Karpas-422 (cell line): ENCODE data around the gene RBM39. TPM values are rescaled to one million over a fixed set of nuclear protein-coding genes. Genes with fewer than 3 reads are reported as not detected.
"Not testable (repeated sequence)": the region's sequence is repeated elsewhere in the genome, so short reads cannot be mapped to it uniquely, and the experiment has no call there.

Experiments
- DNase-seq: peaks from one replicate; pipeline ENCODE4 v3.0.0-alpha.2; 2015
- H2AFZ ChIP-seq: fragments of 200-600 bp; sonication (generic); 2 replicates; pipeline ENCODE4 v1.6.1; 2014; ENCODE audit warnings: antibody characterized with exemption, low read length, mixed read lengths
- H3K27ac ChIP-seq: fragments of 200-600 bp; sonication (generic); 2 replicates; pipeline ENCODE4 v1.5.1; 2014; ENCODE audit warnings: mild to moderate bottlenecking, low read length, moderate library complexity
- H3K27me3 ChIP-seq: fragments of 200-600 bp; sonication (generic); 2 replicates; pipeline ENCODE4 v1.6.1; 2014; ENCODE audit warnings: low read length, mixed read lengths
- H3K36me3 ChIP-seq: fragments of 200-600 bp; sonication (generic); 2 replicates; pipeline ENCODE4 v1.6.1; 2014; ENCODE audit warnings: low read length, mixed read lengths; ENCODE audit not compliant: insufficient read depth
- H3K4me1 ChIP-seq: fragments of 200-600 bp; sonication (generic); 2 replicates; pipeline ENCODE4 v1.6.1; 2014; ENCODE audit warnings: mild to moderate bottlenecking, low read length, mixed read lengths
- H3K4me2 ChIP-seq: fragments of 200-600 bp; sonication (generic); 2 replicates; pipeline ENCODE4 v1.6.1; 2014; ENCODE audit warnings: low read length, low read depth, mild to moderate bottlenecking; ENCODE audit not compliant: poor library complexity, severe bottlenecking
- H3K4me3 ChIP-seq: fragments of 200-600 bp; sonication (generic); 2 replicates; pipeline ENCODE4 v1.5.1; 2014; ENCODE audit warnings: mild to moderate bottlenecking, antibody characterized with exemption, low read length, mixed read lengths
- H3K79me2 ChIP-seq: fragments of 200-600 bp; sonication (generic); 2 replicates; pipeline ENCODE4 v1.6.1; 2014; ENCODE audit warnings: mild to moderate bottlenecking, low read length, mixed read lengths
- H3K9ac ChIP-seq: fragments of 200-600 bp; sonication (generic); 2 replicates; pipeline ENCODE4 v1.6.0; 2014; ENCODE audit warnings: low read length
- H3K9me2 ChIP-seq: fragments of 200-600 bp; sonication (generic), shearing (Covaris generic); replicated peaks from 2 replicates; pipeline ENCODE4 v1.6.0; 2014; ENCODE audit warnings: mild to moderate bottlenecking, low read length, moderate library complexity; ENCODE audit not compliant: insufficient read depth
- H3K9me3 ChIP-seq: fragments of 300-700, 200-600 bp; sonication (generic); 2 replicates; pipeline ENCODE4 v1.6.1; 2014; ENCODE audit warnings: low read length, mixed read lengths
- H4K20me1 ChIP-seq: fragments of 200-600 bp; sonication (generic); 2 replicates; pipeline ENCODE4 v1.6.1; 2014; ENCODE audit warnings: mild to moderate bottlenecking, antibody characterized with exemption, low read length, low read depth; ENCODE audit not compliant: insufficient read depth
- total RNA-seq: library from RNA; depleted of rRNA; stranded (reverse); fragments of >200 nt; shearing (Covaris generic); gene quantifications from 2 replicates; pipeline ENCODE4 v1.2.3, GENCODE V29; 2014; ENCODE audit warnings: low replicate concordance; rRNA removed

The RBM39 gene
- total RNA-seq = 315 and 375 TPM in 2 replicates

DNA sequence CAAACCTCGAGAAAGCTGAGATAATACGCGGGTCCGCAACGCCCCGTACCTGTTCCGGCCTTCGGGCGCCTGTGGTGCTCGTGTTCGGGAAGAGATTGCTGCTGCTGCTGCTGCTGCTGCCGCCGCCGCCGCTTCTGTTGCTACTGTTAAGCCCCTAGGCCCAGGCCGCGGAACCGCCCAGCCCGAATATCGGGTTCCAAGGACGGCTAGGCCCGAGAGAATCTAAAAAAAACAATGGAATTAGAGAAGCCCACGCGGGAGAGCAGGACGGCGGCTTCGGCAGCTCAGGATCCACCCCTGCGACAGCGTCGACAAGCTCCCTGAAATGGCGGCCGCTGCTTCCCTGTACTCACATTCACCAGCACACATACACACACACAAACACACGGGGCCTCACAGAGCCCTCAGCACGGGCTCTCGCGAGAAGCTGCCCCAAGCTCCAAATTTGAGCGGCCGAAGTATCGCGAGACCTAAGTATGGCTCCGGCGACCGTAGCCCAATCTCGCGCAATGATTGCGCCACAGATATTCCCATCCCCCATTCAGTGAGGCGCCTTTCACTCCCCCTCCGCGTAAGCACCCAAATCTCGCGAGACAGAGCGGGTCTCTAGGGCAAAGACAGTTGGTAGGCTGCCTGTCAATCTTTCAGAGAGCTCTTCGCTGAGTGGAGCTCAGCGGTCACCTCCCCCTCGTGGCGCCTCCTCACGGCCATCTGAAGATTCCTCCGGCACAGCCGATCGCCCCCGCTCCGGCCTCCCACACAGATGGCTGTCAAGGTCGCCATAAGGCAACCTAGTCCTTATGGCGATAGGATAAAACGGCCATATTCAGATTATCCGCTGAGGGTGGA, at the start of gene RBM39:
TSS of gene RBM39 (minus strand) at position 369 of the 849 bp plus-strand sequence. CDS start 1,386 bp downstream, outside the sequence.
- peak within 1 kb of the TSS; percentile 97 for H3K27ac ChIP-seq
- peaks cover 33% of the 10 kb centered on the region for H4K20me1 ChIP-seq
- no peak within 1 kb of the TSS for H2AFZ ChIP-seq
- peak within 1 kb of the TSS; percentile 98 for H3K9ac ChIP-seq
- peaks cover 49% of the 10 kb centered on the region for H3K4me1 ChIP-seq
- H3K79me2 ChIP-seq = peaks cover 48% of the 10 kb centered on the region
- H3K4me2 ChIP-seq = peak within 1 kb of the TSS; percentile 96
- peak; percentile 100 for DNase-seq
- H3K27me3 ChIP-seq = no peaks in the 10 kb centered on the region
- H3K4me3 ChIP-seq = peak within 1 kb of the TSS; percentile 85
- peaks cover 33% of the 10 kb centered on the region for H3K36me3 ChIP-seq
- H3K9me3 ChIP-seq = no peaks in the 10 kb centered on the region
- H3K9me2 ChIP-seq = no peaks in the 10 kb centered on the region

DNA sequence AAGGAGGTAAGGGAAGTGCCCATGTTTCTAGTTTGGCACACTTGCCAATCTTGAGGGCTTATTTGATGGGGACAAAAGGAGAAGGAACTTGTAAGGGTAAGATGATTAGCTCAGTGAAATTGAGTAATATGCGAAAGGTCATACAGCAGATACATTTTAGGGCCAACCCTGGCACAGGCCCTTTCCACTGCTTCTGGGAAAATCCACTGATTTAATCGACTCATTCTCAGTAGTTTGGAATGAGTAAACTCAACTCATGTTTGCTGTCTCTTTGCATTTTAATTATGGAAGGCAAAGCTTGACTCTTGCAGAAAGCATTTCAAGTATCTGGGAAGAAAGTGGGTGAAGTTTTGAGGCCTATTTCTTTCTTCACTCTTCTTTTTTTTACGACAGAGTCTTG, 49.8 kb upstream of the RBM39 start:
- H2AFZ ChIP-seq = no peak overlapping the region
- peaks cover 62% of the 10 kb centered on the region for H3K79me2 ChIP-seq
- H3K27me3 ChIP-seq = no peaks in the 10 kb centered on the region
- no peak overlapping the region for H3K27ac ChIP-seq
- peaks cover 10% of the 10 kb centered on the region for H3K4me1 ChIP-seq
- H3K9me2 ChIP-seq = no peaks in the 10 kb centered on the region
- DNase-seq = no peak
- H3K36me3 ChIP-seq = no peaks in the 10 kb centered on the region
- no peaks in the 10 kb centered on the region for H3K9me3 ChIP-seq
- no peak overlapping the region for H3K4me2 ChIP-seq
- no peak overlapping the region for H3K4me3 ChIP-seq
- no peak overlapping the region for H3K9ac ChIP-seq
- H4K20me1 ChIP-seq = no peaks in the 10 kb centered on the region

DNA sequence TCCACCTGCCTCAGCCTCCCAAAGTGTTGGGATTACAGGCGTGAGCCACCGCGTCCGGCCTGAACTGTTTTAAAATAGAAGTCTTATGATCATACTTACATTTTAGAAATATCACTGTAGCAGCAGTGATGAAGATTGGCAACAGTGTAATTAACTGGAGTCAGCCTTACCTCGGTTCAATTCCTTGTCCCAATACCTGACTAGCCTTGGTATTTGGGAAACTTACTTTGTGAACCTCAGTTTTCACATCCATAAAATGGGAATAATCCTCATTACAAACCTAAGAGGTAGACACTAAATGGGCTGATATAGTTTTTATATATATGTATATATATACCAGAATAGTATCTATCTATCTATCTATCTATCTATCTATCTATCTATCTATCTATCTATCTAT, 49.0 kb upstream of the RBM39 start:
- H3K9me2 ChIP-seq = no peaks in the 10 kb centered on the region
- no peaks in the 10 kb centered on the region for H4K20me1 ChIP-seq
- H3K4me3 ChIP-seq = no peak overlapping the region
- no peaks in the 10 kb centered on the region for H3K9me3 ChIP-seq
- H3K27ac ChIP-seq = no peak overlapping the region
- no peaks in the 10 kb centered on the region for H3K27me3 ChIP-seq
- no peak overlapping the region for H3K9ac ChIP-seq
- H3K36me3 ChIP-seq = no peaks in the 10 kb centered on the region
- no peak for DNase-seq
- H3K79me2 ChIP-seq = peaks cover 60% of the 10 kb centered on the region
- no peak overlapping the region for H3K4me2 ChIP-seq
- H2AFZ ChIP-seq = no peak overlapping the region
- peaks cover 3% of the 10 kb centered on the region for H3K4me1 ChIP-seq

DNA sequence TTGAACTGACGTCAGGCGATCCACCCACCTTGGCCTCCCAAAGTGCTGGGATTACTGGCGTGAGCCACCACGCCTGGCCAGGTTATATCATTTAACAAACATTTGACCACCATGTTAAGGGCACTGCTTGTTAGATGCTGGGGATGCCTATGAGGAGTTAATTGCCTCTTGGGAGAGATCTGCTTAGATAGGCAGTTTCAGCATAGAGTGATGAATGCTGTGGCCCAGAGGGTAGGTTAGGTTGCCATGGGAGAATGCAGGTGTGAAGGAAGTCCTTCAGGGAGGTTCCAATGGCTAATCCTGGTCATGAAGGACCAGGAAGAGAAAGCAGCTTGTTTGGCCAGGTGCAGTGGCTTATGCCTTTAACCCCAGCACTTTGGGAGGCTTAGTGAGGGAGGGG, 46.7 kb upstream of the RBM39 start:
- Histone ChIP-seq H3K36me3 (no peaks in the 10 kb centered on the region), H3K27me3 (no peaks in the 10 kb centered on the region), H3K4me2 (no peak overlapping the region), H3K27ac (no peak overlapping the region), H3K9me2 (no peaks in the 10 kb centered on the region), H4K20me1 (no peaks in the 10 kb centered on the region), H3K79me2 (peaks cover 60% of the 10 kb centered on the region), H3K4me3 (no peak overlapping the region), H3K9ac (no peak overlapping the region), H3K9me3 (no peaks in the 10 kb centered on the region), H3K4me1 (no peaks in the 10 kb centered on the region), H2AFZ (no peak overlapping the region)
- no peak for DNase-seq

DNA sequence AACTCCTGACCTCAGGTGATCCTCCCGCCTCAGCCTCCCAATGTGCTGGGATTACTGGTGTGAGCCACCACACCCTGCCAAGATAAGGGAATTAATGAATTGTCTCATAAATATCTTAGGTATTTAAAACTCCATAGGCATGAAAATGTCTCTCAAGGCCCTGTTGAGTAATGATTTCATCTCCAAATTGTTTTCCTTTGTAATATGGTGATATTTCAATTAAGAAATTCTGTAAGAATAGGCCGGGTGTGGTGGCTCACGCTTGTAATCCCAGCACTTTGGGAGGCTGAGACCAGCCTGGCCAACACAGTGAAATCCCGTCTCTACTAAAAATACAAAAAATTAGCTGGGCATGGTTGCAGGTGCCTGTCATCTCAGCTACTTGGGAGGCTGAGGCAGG, 43.5 kb upstream of the RBM39 start:
- not testable (repeated sequence) for H3K4me2 ChIP-seq, DNase-seq, H2AFZ ChIP-seq, H3K4me3 ChIP-seq, H4K20me1 ChIP-seq, H3K4me1 ChIP-seq, H3K36me3 ChIP-seq, H3K27ac ChIP-seq, H3K9ac ChIP-seq, H3K9me2 ChIP-seq, H3K27me3 ChIP-seq, H3K9me3 ChIP-seq
- peaks cover 66% of the 10 kb centered on the region for H3K79me2 ChIP-seq

DNA sequence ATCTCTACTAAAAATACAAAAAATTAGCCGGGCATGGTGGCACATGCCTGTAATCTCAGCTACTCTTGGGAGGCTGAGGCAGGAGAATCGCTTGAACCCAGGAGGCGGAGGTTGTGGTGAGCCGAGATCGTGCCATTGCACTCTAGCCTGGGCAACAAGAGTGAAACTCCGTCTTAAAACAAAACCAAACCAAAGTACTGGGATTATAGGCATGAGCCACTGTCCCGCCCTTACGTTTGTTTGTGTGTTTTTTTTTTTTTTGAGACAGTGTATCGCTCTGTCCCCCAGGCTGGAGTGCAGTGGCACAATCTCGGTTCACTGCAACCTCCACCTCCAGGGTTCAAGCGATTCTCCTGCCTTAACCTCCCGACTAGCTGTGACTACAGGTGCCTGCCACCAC, 41.8 kb upstream of the RBM39 start:
- not testable (repeated sequence) for DNase-seq, H3K27ac ChIP-seq, H3K9me3 ChIP-seq, H3K4me2 ChIP-seq, H2AFZ ChIP-seq, H3K27me3 ChIP-seq, H3K4me1 ChIP-seq, H3K9ac ChIP-seq, H3K36me3 ChIP-seq, H4K20me1 ChIP-seq, H3K9me2 ChIP-seq, H3K4me3 ChIP-seq
- peaks cover 64% of the 10 kb centered on the region for H3K79me2 ChIP-seq

DNA sequence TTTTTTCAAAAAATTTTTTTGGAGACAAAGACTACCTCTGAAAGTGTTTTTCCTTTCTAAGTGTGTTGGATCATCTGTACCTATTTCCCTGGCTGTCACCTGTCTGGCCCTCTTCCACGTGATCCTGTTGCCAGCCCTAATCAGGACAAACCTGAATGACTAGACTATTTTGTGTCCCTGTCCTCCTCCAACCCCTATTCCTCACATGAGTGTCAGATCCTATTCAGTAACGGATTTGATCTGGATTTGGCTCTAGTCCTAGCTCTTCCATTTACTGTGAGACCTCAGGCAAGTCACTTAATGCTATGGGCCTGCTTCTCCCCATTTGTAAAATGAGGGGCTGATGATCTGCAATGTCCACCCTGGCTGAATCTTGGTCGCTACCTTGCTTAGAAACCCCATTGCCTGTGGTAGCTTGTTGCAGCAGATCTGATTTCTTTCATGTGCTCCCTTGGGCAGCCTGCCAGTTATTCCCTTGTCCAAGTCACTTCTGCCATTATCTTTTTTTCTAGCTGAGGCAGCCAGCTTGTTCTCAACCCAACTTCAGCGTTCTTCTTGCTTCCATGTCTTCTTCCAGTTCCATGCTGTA, 34.5 kb upstream of the RBM39 start:
- no peak overlapping the region for H3K9ac ChIP-seq
- no peaks in the 10 kb centered on the region for H3K9me3 ChIP-seq
- no peaks in the 10 kb centered on the region for H4K20me1 ChIP-seq
- H3K4me1 ChIP-seq = peaks cover 20% of the 10 kb centered on the region
- no peak overlapping the region for H2AFZ ChIP-seq
- no peak for DNase-seq
- peaks cover 5% of the 10 kb centered on the region; the same call in 1 of the 2 replicates for H3K36me3 ChIP-seq
- no peaks in the 10 kb centered on the region for H3K9me2 ChIP-seq
- no peak overlapping the region for H3K4me2 ChIP-seq
- H3K79me2 ChIP-seq = peaks cover 86% of the 10 kb centered on the region
- no peak overlapping the region for H3K4me3 ChIP-seq
- H3K27me3 ChIP-seq = no peaks in the 10 kb centered on the region
- no peak overlapping the region for H3K27ac ChIP-seq

DNA sequence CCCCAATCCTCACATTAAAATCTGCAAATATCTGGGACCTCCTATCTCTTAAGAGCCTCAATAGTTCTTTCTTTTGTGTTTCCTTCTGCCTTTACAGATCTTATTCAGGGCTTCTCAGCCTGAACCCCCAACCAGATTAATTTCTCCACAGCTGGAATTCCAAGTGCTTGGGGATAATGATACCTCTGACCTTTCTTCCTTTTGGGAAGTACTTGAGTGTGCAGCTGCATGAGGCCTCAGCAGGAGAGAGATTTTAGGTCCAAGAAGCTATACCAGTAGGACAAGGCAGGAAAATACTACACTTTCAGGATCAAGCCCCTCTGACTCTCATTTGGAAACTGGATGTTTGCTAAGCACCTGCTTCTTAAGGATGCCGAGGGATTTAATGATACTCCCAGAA, 32.3 kb upstream of the RBM39 start:
- H3K4me3 ChIP-seq = no peak overlapping the region
- no peaks in the 10 kb centered on the region for H3K9me2 ChIP-seq
- no peak overlapping the region for H3K9ac ChIP-seq

More for the DNA sequence above, 32.3 kb upstream of the RBM39 start:
- Histone ChIP-seq H3K4me1 (peaks cover 24% of the 10 kb centered on the region), H3K4me2 (no peak overlapping the region), H3K27ac (no peak overlapping the region), H4K20me1 (no peaks in the 10 kb centered on the region), H2AFZ (no peak overlapping the region), H3K79me2 (peaks cover 70% of the 10 kb centered on the region), H3K9me3 (no peaks in the 10 kb centered on the region), H3K36me3 (peaks cover 5% of the 10 kb centered on the region; the same call in 1 of the 2 replicates), H3K27me3 (no peaks in the 10 kb centered on the region)
- no peak for DNase-seq
